H1 (cell line): Measurements from ENCODE around the gene OCEL1. TPM values are rescaled to one million over a fixed set of nuclear protein-coding genes. Genes with fewer than 3 reads are reported as not detected.

Source experiments
- CTCF ChIA-PET: fragments of 300-600 bp; sonication (Branson Sonifier 250); formaldehyde crosslinking; loops from one replicate; lab custom pipeline; 2021; ENCODE audit not compliant: partially characterized antibody; lab: Charles Lee
- POLR2A ChIA-PET: fragments of 300-600 bp; sonication (Branson Sonifier 250); formaldehyde crosslinking; loops from one replicate; lab custom pipeline; 2021; ENCODE audit warnings: inconsistent platforms; ENCODE audit not compliant: partially characterized antibody; lab: Charles Lee
- DNase-seq, 2 experiments: peaks; one replicate each; pipeline versions ENCODE4 v3.0.0 to v3.0.0-alpha.2; 2010 to 2022; ENCODE audit warnings: low spot score in 2 of 2, low read depth in 1 of 2, mixed read lengths in 1 of 2
- FAIRE-seq: peaks from 2 replicates; lab custom pipeline; 2011; peaks lifted over from hg19 to GRCh38; lab: Jason Lieb, UNC
- H2AFZ ChIP-seq: 2 replicates; pipeline ENCODE4 v1.8.1; 2012; ENCODE audit warnings: low read length, inconsistent platforms
- H2AK5ac ChIP-seq: 2 replicates; pipeline ENCODE4 v1.6.1; 2013; ENCODE audit warnings: low read depth, low read length
- H2BK120ac ChIP-seq: replicated peaks from 2 replicates; pipeline ENCODE3; 2013; ENCODE audit warnings: low read depth, low read length, inconsistent platforms
- H2BK12ac ChIP-seq: 2 replicates; pipeline ENCODE4 v1.6.1; 2013; ENCODE audit warnings: low read depth, low read length
- H2BK15ac ChIP-seq: 2 replicates; pipeline ENCODE4 v1.6.1; 2013; ENCODE audit warnings: low read length
- H2BK20ac ChIP-seq: 2 replicates; pipeline ENCODE4 v1.6.1; 2013; ENCODE audit warnings: low read length
- H2BK5ac ChIP-seq: 2 replicates; pipeline ENCODE4 v1.6.1; 2013; ENCODE audit warnings: low read depth, low read length
- H3K14ac ChIP-seq: 2 replicates; pipeline ENCODE4 v1.6.1; 2013; ENCODE audit warnings: inconsistent platforms; ENCODE audit not compliant: insufficient read length
- H3K18ac ChIP-seq: 2 replicates; pipeline ENCODE4 v1.6.1; 2013; ENCODE audit warnings: low read length; ENCODE audit errors: extremely low read depth
- H3K23ac ChIP-seq: 2 replicates; pipeline ENCODE4 v1.6.1; 2013; ENCODE audit warnings: inconsistent platforms; ENCODE audit not compliant: insufficient read length
- H3K23me2 ChIP-seq: 2 replicates; pipeline ENCODE4 v1.6.1; 2013; ENCODE audit warnings: low read depth, low read length
- H3K27ac ChIP-seq: 2 replicates; pipeline ENCODE4 v1.6.1; 2011; ENCODE audit warnings: low read depth, low read length, inconsistent platforms
- H3K27me3 ChIP-seq, 4 experiments: replicated peaks in 1 of 4; 1 replicate in 1 of 4; 2 replicates in 3 of 4; pipeline versions ENCODE4 v1.6.1 to v1.8.1; 2011 to 2013; ENCODE audit warnings: low read length in 3 of 4, mild to moderate bottlenecking in 3 of 4, inconsistent platforms in 2 of 4, mixed read lengths in 2 of 4, moderate library complexity in 1 of 4; ENCODE audit not compliant: control insufficient read depth in 3 of 4, insufficient read depth in 3 of 4; ENCODE audit errors: extremely low read depth in 1 of 4
- H3K36me3 ChIP-seq, 4 experiments: 2 replicates each; pipeline versions ENCODE4 v1.6.1 to v1.8.1; 2011 to 2013; ENCODE audit warnings: mild to moderate bottlenecking in 4 of 4, low read length in 3 of 4, moderate library complexity in 2 of 4, control low read depth in 1 of 4, inconsistent platforms in 1 of 4; ENCODE audit not compliant: insufficient read depth in 4 of 4, control insufficient read depth in 2 of 4
- H3K4ac ChIP-seq: replicated peaks from 2 replicates; pipeline ENCODE3; 2013; ENCODE audit warnings: low read length, low read depth, mixed read lengths, inconsistent platforms; ENCODE audit not compliant: insufficient read length
- H3K4me1 ChIP-seq, 4 experiments: replicated peaks in 1 of 4; 1 replicate in 1 of 4; 2 replicates in 3 of 4; pipeline versions ENCODE4 v1.6.1 to v1.8.1; 2011 to 2013; ENCODE audit warnings: low read length in 3 of 4, inconsistent platforms in 2 of 4, mixed read lengths in 1 of 4; ENCODE audit not compliant: insufficient read depth in 4 of 4, control insufficient read depth in 3 of 4
- H3K4me2 ChIP-seq, 2 experiments: 2 replicates each; pipeline versions ENCODE4 v1.6.1 to v1.8.1; 2011 to 2013; ENCODE audit warnings: low read depth in 2 of 2, low read length in 2 of 2, control low read depth in 1 of 2, inconsistent platforms in 1 of 2, mild to moderate bottlenecking in 1 of 2; ENCODE audit not compliant: insufficient read depth in 1 of 2
- H3K4me3 ChIP-seq, 4 experiments: fragments of 200-600, 300-600 bp in 1 of 4; sonication (generic), shearing (Covaris generic), sonication (Bioruptor Twin) in 1 of 4; 2 replicates each; pipeline versions ENCODE4 v1.5.1 to v1.8.1; 2011 to 2016; ENCODE audit warnings: low read length in 4 of 4, low read depth in 3 of 4, control low read depth in 2 of 4, inconsistent platforms in 2 of 4, mild to moderate bottlenecking in 2 of 4, mixed read lengths in 1 of 4, moderate library complexity in 1 of 4; ENCODE audit not compliant: insufficient read depth in 2 of 4; ENCODE audit errors: extremely low read depth in 1 of 4
- H3K56ac ChIP-seq: replicated peaks from 2 replicates; pipeline ENCODE3; 2013; ENCODE audit warnings: low read depth, mild to moderate bottlenecking, mixed read lengths, low read length, inconsistent platforms; ENCODE audit not compliant: insufficient read length
- H3K79me1 ChIP-seq: 2 replicates; pipeline ENCODE4 v1.6.1; 2013; ENCODE audit warnings: low read depth, low read length, control low read depth
- H3K79me2 ChIP-seq, 2 experiments: 2 replicates each; pipeline versions ENCODE4 v1.6.1 to v1.8.1; 2012 to 2013; ENCODE audit warnings: low read length in 2 of 2, mild to moderate bottlenecking in 2 of 2, inconsistent platforms in 1 of 2; ENCODE audit not compliant: insufficient read depth in 2 of 2, control insufficient read depth in 1 of 2
- H3K9ac ChIP-seq, 4 experiments: replicated peaks in 1 of 4; 1 replicate in 1 of 4; 2 replicates in 3 of 4; pipeline versions ENCODE4 v1.6.1 to v1.8.1; 2011 to 2013; ENCODE audit warnings: low read depth in 3 of 4, low read length in 3 of 4, control low read depth in 2 of 4, mild to moderate bottlenecking in 2 of 4, moderate library complexity in 2 of 4, inconsistent platforms in 1 of 4; ENCODE audit errors: extremely low read depth in 1 of 4
- H3K9me3 ChIP-seq, 2 experiments: 2 replicates each; pipeline versions ENCODE4 v1.6.1 to v1.8.1; 2012 to 2013; ENCODE audit warnings: mild to moderate bottlenecking in 2 of 2, moderate library complexity in 2 of 2, control low read depth in 1 of 2, inconsistent platforms in 1 of 2, low read depth in 1 of 2, low read length in 1 of 2, mixed read lengths in 1 of 2; ENCODE audit not compliant: insufficient read depth in 2 of 2
- H4K20me1 ChIP-seq, 2 experiments: replicated peaks in 1 of 2; 2 replicates each; pipeline versions ENCODE3 to v1.8.1; 2011 to 2013; ENCODE audit warnings: inconsistent platforms in 2 of 2, low read length in 2 of 2, mild to moderate bottlenecking in 1 of 2; ENCODE audit not compliant: insufficient read depth in 2 of 2, control insufficient read depth in 1 of 2
- H4K5ac ChIP-seq: 2 replicates; pipeline ENCODE4 v1.6.1; 2013; ENCODE audit warnings: low read length, low read depth, mixed read lengths, inconsistent platforms; ENCODE audit not compliant: insufficient read length
- H4K8ac ChIP-seq: 2 replicates; pipeline ENCODE4 v1.8.0; 2013; ENCODE audit warnings: mild to moderate bottlenecking, moderate library complexity, low read length, inconsistent platforms; ENCODE audit not compliant: insufficient read depth; ENCODE audit errors: extremely low read depth
- H4K91ac ChIP-seq: replicated peaks from 2 replicates; pipeline ENCODE3; 2013; ENCODE audit warnings: low read length, mixed read lengths, inconsistent platforms; ENCODE audit not compliant: insufficient read length
- BACH1 ChIP-seq: IDR thresholded peaks from 2 replicates; pipeline ENCODE4 v1.6.1; 2012; ENCODE audit warnings: low read length, improper control_type of control experiment
- MAFK ChIP-seq: IDR thresholded peaks from 2 replicates; pipeline ENCODE4 v1.6.1; 2012; ENCODE audit warnings: low read depth, mild to moderate bottlenecking, improper control_type of control experiment, low read length
- SUZ12 ChIP-seq: fragments of 200-600 bp; sonication (generic); IDR thresholded peaks from 2 replicates; pipeline ENCODE4 v1.6.1; 2012; ENCODE audit warnings: mild to moderate bottlenecking, inconsistent platforms, low read length, moderate library complexity, mixed read lengths
- YY1 ChIP-seq: IDR thresholded peaks from 2 replicates; pipeline ENCODE4 v1.6.1; 2011; ENCODE audit warnings: low read depth, mild to moderate bottlenecking, low read length
- ZNF274 ChIP-seq: IDR thresholded peaks from 2 replicates; pipeline ENCODE4 v1.7.0; 2012; ENCODE audit warnings: low read length, borderline replicate concordance; ENCODE audit errors: extremely low read depth
- WGBS, 2 experiments: shearing (Covaris generic) in 1 of 2; methylation state at CpG; one replicate each; pipeline versions ENCODE4 v1.1.6 to v1.1.7; 2013 to 2015; ENCODE audit warnings: low lambda C conversion rate in 2 of 2, mixed read lengths in 2 of 2, inconsistent platforms in 1 of 2, low coverage in 1 of 2, missing lambda C conversion rate in 1 of 2; ENCODE audit not compliant: insufficient replicate concordance in 2 of 2, insufficient coverage in 1 of 2, insufficient read length in 1 of 2; ENCODE audit errors: extremely low coverage in 1 of 2, missing lambda C conversion rate in 1 of 2; 5-methylcytosine and 5-hydroxymethylcytosine counted together
- polyA plus RNA-seq, 7 experiments: library from polyadenylated mRNA; depleted of rRNA in 3 of 7; stranded (reverse) in 5 of 7; unstranded in 2 of 7; fragments of >200 nt in 5 of 7; fragments of 200-250 nt in 2 of 7; gene quantifications; 1 replicate in 5 of 7; 2 replicates in 1 of 7; 4 replicates in 1 of 7; pipeline versions ENCODE4 v1.2.1 to v1.2.3, GENCODE V29; 2011 to 2013; ENCODE audit warnings: missing spikeins in 2 of 7, mixed read lengths in 2 of 7
- total RNA-seq: library from RNA; stranded (reverse); fragmentation: NEBNext Ultra II Directional; extraction: Animal tissue kit (Norgen Biotek cat#: 25700); gene quantifications from 2 replicates; pipeline ENCODE4 v1.2.1, GENCODE V29; 2021
- TF ChIP-seq, protein P1 (sequence below): IDR thresholded peaks from 2 replicates; pipeline ENCODE4 v1.6.1; 2011; ENCODE audit warnings: low read length, improper control_type of control experiment
- TF ChIP-seq, protein P2 (sequence below): IDR thresholded peaks from 2 replicates; pipeline ENCODE4 v1.6.1; 2011; ENCODE audit warnings: low read depth, mild to moderate bottlenecking, low read length; ENCODE audit not compliant: insufficient read depth
- TF ChIP-seq, protein P3 (sequence below): IDR thresholded peaks from 2 replicates; pipeline ENCODE4 v1.6.1; 2012; ENCODE audit warnings: low read length, inconsistent platforms
- TF ChIP-seq, protein P4 (sequence below): IDR thresholded peaks from 2 replicates; pipeline ENCODE4 v1.6.1; 2012; ENCODE audit warnings: inconsistent platforms

Gene OCEL1
- total and polyA plus RNA-seq, 2 of the 8 experiments (the other 6 are each of a cell fraction or from before 2014, with no cell fraction given): 13.3 to 32.6 TPM

DNA sequence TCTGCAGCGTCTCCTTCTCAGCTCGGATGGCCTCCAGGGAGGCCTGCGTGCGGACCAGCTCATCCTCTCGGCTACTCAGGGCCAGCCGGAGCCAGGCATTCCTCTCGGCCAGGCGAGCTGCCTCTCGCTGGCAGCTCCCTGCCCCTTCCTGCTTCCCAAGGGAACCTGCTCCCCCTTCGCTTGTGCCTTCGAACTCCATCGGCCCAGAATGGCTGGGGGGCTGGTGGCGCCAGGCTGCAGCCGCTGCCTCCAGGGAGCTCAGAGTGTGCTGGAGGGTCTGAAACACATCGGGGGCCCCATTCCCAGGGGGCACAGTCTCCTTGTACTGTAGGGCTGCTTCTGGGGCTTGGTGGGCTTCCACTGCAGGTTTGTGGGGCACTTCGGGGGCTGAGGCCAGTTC, 36.5 kb downstream of the OCEL1 start:
- ChIA-PET POLR2A (interaction anchor here (0.9 to 12.8 kb wide), 7 partner anchors 14 to 202 kb away, joined by 3 to 113 read pairs (median 3); partner anchors contain the start of gene ANKLE1), CTCF (interaction anchor here (0.7 to 5.3 kb wide), 9 partner anchors 13 to 71 kb away, joined by 3 to 56 read pairs (median 4); partner anchors contain the start of gene ANKLE1)
- Histone ChIP-seq H4K91ac (no peak overlapping the region), H3K4me3 (no peak overlapping the region), H3K9ac (no peak overlapping the region), H3K18ac (no peak overlapping the region; the same call in 1 of the 2 replicates), H3K4ac (no peak overlapping the region), H3K79me2 (peaks cover 0 to 2% of the 10 kb centered on the region in 2 experiments; a peak in 1 of 4 replicates), H2AK5ac (no peak overlapping the region), H3K23ac (no peak overlapping the region), H2BK12ac (0 out of 2 replicates have a peak overlapping the region, but pooled peaks have one; percentile 27), H2BK5ac (no peak overlapping the region), H3K79me1 (no peaks in the 10 kb centered on the region), H3K56ac (no peak overlapping the region), H4K5ac (no peak overlapping the region), H3K4me1 (peaks cover 0 to 5% (median 1%) of the 10 kb centered on the region in 4 experiments; a peak in 4 of 7 replicates), H2BK15ac (0 out of 2 replicates have a peak overlapping the region, but pooled peaks have one; percentile 29), H3K9me3 (peaks cover 15 to 19% of the 10 kb centered on the region in 2 experiments; a peak in 3 of 4 replicates), H3K27me3 (no peaks in the 10 kb centered on the region), H3K27ac (no peak overlapping the region), H3K14ac (no peak overlapping the region), H2BK120ac (no peak overlapping the region), H2AFZ (no peak overlapping the region), H3K36me3 (peaks cover 0 to 13% (median 3%) of the 10 kb centered on the region in 4 experiments; a peak in 3 of 8 replicates), H2BK20ac (no peak overlapping the region), H3K23me2 (no peaks in the 10 kb centered on the region), H3K4me2 (no peak overlapping the region), H4K20me1 (no peaks in the 10 kb centered on the region), H4K8ac (no peak overlapping the region; the same call in 1 of the 2 replicates)
- FAIRE-seq (no peak), DNase-seq (no peak)
- WGBS, 2 experiments: 88% methylated on average over 15 of the region's 16 CpGs; no CpG with 5 or more reads in 1 of the 2 experiments
- TF ChIP-seq, protein P1, sequence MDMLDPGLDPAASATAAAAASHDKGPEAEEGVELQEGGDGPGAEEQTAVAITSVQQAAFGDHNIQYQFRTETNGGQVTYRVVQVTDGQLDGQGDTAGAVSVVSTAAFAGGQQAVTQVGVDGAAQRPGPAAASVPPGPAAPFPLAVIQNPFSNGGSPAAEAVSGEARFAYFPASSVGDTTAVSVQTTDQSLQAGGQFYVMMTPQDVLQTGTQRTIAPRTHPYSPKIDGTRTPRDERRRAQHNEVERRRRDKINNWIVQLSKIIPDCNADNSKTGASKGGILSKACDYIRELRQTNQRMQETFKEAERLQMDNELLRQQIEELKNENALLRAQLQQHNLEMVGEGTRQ: no peak
- TF ChIP-seq BACH1 (no peak), ZNF274 (no peak), YY1 (no peak), SUZ12 (no peak), MAFK (no peak)
- TF ChIP-seq, protein P2, sequence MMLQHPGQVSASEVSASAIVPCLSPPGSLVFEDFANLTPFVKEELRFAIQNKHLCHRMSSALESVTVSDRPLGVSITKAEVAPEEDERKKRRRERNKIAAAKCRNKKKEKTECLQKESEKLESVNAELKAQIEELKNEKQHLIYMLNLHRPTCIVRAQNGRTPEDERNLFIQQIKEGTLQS: no peak
- TF ChIP-seq, protein P3, sequence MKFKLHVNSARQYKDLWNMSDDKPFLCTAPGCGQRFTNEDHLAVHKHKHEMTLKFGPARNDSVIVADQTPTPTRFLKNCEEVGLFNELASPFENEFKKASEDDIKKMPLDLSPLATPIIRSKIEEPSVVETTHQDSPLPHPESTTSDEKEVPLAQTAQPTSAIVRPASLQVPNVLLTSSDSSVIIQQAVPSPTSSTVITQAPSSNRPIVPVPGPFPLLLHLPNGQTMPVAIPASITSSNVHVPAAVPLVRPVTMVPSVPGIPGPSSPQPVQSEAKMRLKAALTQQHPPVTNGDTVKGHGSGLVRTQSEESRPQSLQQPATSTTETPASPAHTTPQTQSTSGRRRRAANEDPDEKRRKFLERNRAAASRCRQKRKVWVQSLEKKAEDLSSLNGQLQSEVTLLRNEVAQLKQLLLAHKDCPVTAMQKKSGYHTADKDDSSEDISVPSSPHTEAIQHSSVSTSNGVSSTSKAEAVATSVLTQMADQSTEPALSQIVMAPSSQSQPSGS: no peak
- TF ChIP-seq, protein P4, sequence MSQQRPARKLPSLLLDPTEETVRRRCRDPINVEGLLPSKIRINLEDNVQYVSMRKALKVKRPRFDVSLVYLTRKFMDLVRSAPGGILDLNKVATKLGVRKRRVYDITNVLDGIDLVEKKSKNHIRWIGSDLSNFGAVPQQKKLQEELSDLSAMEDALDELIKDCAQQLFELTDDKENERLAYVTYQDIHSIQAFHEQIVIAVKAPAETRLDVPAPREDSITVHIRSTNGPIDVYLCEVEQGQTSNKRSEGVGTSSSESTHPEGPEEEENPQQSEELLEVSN: no peak
